ENCODE data around the gene FOSL2.

Gene FOSL2

GRCh38 chr2:28392297-28393113, at the start of gene FOSL2:
Gene FOSL2 (plus strand): TSS chr2:28392858. CDS start chr2:28393721, 863 bp downstream.
- H3K9me3 ChIP-seq (ENCODE audit: control insufficient read depth, insufficient read depth, low read length): no peaks in the 10 kb centered on the region

GRCh38 chr2:28343184-28343942, 49.3 kb upstream of the FOSL2 start:
- DNase-seq (ENCODE audit: low read depth, low spot score): no peak
- Histone ChIP-seq H3K4me3 (ENCODE audit: low read length) (no peak overlapping the region), H3K36me3 (ENCODE audit: control insufficient read depth, insufficient read depth, low read length) (no peaks in the 10 kb centered on the region), H3K27ac (ENCODE audit: low read length) (no peak overlapping the region), H3K9me3 (ENCODE audit: control insufficient read depth, insufficient read depth, low read length) (no peaks in the 10 kb centered on the region), H3K27me3 (ENCODE audit: control insufficient read depth, insufficient read depth, low read length) (no peaks in the 10 kb centered on the region), H3K4me1 (ENCODE audit: control insufficient read depth, insufficient read depth, low read length) (no peaks in the 10 kb centered on the region)
- WGBS (ENCODE audit: insufficient coverage, insufficient read length): no CpG with 5 or more reads among the region's 5 CpGs

More at GRCh38 chr2:28392297-28393113, at the start of gene FOSL2:
- Histone ChIP-seq H3K4me1 (ENCODE audit: control insufficient read depth, insufficient read depth, low read length) (peaks cover 1% of the 10 kb centered on the region; the same call in 1 of the 2 replicates), H3K4me3 (ENCODE audit: low read length) (peak within 1 kb of the TSS; percentile 66; the same call in 1 of the 2 replicates), H3K36me3 (ENCODE audit: control insufficient read depth, insufficient read depth, low read length) (no peaks in the 10 kb centered on the region), H3K27me3 (ENCODE audit: control insufficient read depth, insufficient read depth, low read length) (peaks cover 33% of the 10 kb centered on the region), H3K27ac (ENCODE audit: low read length) (no peak within 1 kb of the TSS)
- DNase-seq (ENCODE audit: low read depth, low spot score): peak; percentile 95
- no CpG with 5 or more reads among the region's 93 CpGs for WGBS (ENCODE audit: insufficient coverage, insufficient read length)

GRCh38 chr2:28343971-28344715, 48.5 kb upstream of the FOSL2 start:
- Histone ChIP-seq H3K27ac (ENCODE audit: low read length) (no peak overlapping the region), H3K4me1 (ENCODE audit: control insufficient read depth, insufficient read depth, low read length) (no peaks in the 10 kb centered on the region), H3K4me3 (ENCODE audit: low read length) (no peak overlapping the region), H3K36me3 (ENCODE audit: control insufficient read depth, insufficient read depth, low read length) (no peaks in the 10 kb centered on the region), H3K27me3 (ENCODE audit: control insufficient read depth, insufficient read depth, low read length) (no peaks in the 10 kb centered on the region), H3K9me3 (ENCODE audit: control insufficient read depth, insufficient read depth, low read length) (no peaks in the 10 kb centered on the region)
- WGBS (ENCODE audit: insufficient coverage, insufficient read length): no CpG with 5 or more reads among the region's 20 CpGs
- DNase-seq (ENCODE audit: low read depth, low spot score): no peak

- DNase-seq (ENCODE audit: low read depth, low spot score): no peak
- no peaks in the 10 kb centered on the region for H3K9me3 ChIP-seq (ENCODE audit: control insufficient read depth, insufficient read depth, low read length)
- H3K4me3 ChIP-seq (ENCODE audit: low read length): no peak overlapping the region
- H3K4me1 ChIP-seq (ENCODE audit: control insufficient read depth, insufficient read depth, low read length): no peaks in the 10 kb centered on the region
- no peak overlapping the region for H3K27ac ChIP-seq (ENCODE audit: low read length)
- no CpG with 5 or more reads among the region's 30 CpGs for WGBS (ENCODE audit: insufficient coverage, insufficient read length)
- H3K27me3 ChIP-seq (ENCODE audit: control insufficient read depth, insufficient read depth, low read length): no peaks in the 10 kb centered on the region
- H3K36me3 ChIP-seq (ENCODE audit: control insufficient read depth, insufficient read depth, low read length): no peaks in the 10 kb centered on the region
Measured at GRCh38 chr2:28344756-28345373, 47.8 kb upstream of the FOSL2 start.

DNA sequence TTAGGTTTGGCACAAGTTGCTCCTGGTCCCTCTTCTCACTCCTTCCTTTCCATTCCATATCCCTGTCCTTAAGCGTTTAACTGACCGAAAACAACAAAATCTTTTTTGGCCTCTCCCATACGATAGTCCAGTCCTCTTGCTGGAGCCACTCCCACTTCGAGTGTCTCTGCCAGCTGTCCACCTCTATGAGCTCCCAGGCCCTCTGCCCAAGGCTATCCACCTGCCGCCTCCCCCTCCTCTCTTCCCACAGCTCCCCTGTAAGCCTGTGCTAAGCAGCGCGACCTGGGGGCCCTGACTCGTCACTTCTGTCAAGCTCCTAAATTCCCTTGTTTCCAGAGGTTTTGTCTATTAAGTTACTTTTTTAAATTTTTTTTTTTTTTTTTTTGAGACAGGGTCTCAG, 47.0 kb upstream of the FOSL2 start:
- no peak for DNase-seq (ENCODE audit: low read depth, low spot score)
- H3K4me3 ChIP-seq (ENCODE audit: low read length): no peak overlapping the region
- H3K27me3 ChIP-seq (ENCODE audit: control insufficient read depth, insufficient read depth, low read length): no peaks in the 10 kb centered on the region
- H3K4me1 ChIP-seq (ENCODE audit: control insufficient read depth, insufficient read depth, low read length): no peaks in the 10 kb centered on the region
- H3K36me3 ChIP-seq (ENCODE audit: control insufficient read depth, insufficient read depth, low read length): no peaks in the 10 kb centered on the region
- WGBS (ENCODE audit: insufficient coverage, insufficient read length): no CpG with 5 or more reads among the region's 8 CpGs
- no peak overlapping the region for H3K27ac ChIP-seq (ENCODE audit: low read length)
- no peaks in the 10 kb centered on the region for H3K9me3 ChIP-seq (ENCODE audit: control insufficient read depth, insufficient read depth, low read length)

- no peak overlapping the region for H3K4me3 ChIP-seq (ENCODE audit: low read length)
- no peaks in the 10 kb centered on the region for H3K36me3 ChIP-seq (ENCODE audit: control insufficient read depth, insufficient read depth, low read length)
- DNase-seq (ENCODE audit: low read depth, low spot score): no peak
- H3K9me3 ChIP-seq (ENCODE audit: control insufficient read depth, insufficient read depth, low read length): no peaks in the 10 kb centered on the region
- WGBS (ENCODE audit: insufficient coverage, insufficient read length): no CpG with 5 or more reads among the region's 6 CpGs
- H3K27ac ChIP-seq (ENCODE audit: low read length): no peak overlapping the region
- no peaks in the 10 kb centered on the region for H3K27me3 ChIP-seq (ENCODE audit: control insufficient read depth, insufficient read depth, low read length)
- no peaks in the 10 kb centered on the region for H3K4me1 ChIP-seq (ENCODE audit: control insufficient read depth, insufficient read depth, low read length)
Measured at GRCh38 chr2:28346587-28346986, 46.1 kb upstream of the FOSL2 start.

DNA sequence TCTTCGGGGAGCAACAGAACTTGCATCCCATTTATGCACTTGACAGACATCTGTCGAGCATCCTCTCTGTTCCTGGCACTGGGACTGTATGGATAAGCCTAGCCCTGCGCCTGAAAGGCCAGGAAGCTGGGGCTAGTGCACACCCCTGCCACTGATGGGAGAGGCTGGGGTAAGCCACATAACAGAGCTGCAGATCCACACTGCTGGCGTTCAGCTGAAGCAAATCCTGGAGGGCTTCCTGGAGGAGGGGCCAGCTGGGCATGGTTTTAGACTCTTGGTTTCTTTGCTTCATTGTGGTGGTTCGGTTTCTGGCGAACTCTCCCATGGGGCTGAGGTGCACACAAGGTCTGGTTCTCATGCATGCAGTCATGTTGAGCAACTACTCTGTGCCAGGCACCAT, 45.5 kb upstream of the FOSL2 start:
- no peaks in the 10 kb centered on the region for H3K36me3 ChIP-seq (ENCODE audit: control insufficient read depth, insufficient read depth, low read length)
- WGBS (ENCODE audit: insufficient coverage, insufficient read length): no CpG with 5 or more reads among the region's 6 CpGs
- no peaks in the 10 kb centered on the region for H3K27me3 ChIP-seq (ENCODE audit: control insufficient read depth, insufficient read depth, low read length)
- no peaks in the 10 kb centered on the region for H3K4me1 ChIP-seq (ENCODE audit: control insufficient read depth, insufficient read depth, low read length)
- no peak for DNase-seq (ENCODE audit: low read depth, low spot score)
- no peaks in the 10 kb centered on the region for H3K9me3 ChIP-seq (ENCODE audit: control insufficient read depth, insufficient read depth, low read length)
- no peak overlapping the region for H3K4me3 ChIP-seq (ENCODE audit: low read length)
- H3K27ac ChIP-seq (ENCODE audit: low read length): no peak overlapping the region

DNA sequence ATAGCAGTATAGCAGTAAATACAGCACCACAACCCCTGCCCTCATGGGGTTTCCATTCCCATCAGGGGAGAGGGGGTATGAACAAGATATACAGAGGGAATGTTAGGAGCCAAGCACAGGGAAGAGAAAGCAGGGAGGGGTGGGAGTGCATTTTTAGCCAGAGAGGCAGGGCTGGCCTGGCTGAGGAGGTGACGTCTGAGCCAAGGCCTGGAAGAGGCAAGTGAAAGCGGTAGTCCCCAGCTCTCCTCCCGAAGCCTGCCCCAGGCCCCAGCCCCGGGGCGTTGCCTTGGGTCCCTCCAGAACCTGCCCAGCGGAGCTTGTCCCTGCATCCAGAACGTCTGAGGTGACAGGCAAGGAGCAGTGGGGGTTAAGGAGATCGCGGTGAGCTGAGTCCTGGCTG, 45.1 kb upstream of the FOSL2 start:
- Histone ChIP-seq H3K4me1 (ENCODE audit: control insufficient read depth, insufficient read depth, low read length) (no peaks in the 10 kb centered on the region), H3K27ac (ENCODE audit: low read length) (no peak overlapping the region), H3K36me3 (ENCODE audit: control insufficient read depth, insufficient read depth, low read length) (no peaks in the 10 kb centered on the region), H3K4me3 (ENCODE audit: low read length) (no peak overlapping the region), H3K9me3 (ENCODE audit: control insufficient read depth, insufficient read depth, low read length) (no peaks in the 10 kb centered on the region), H3K27me3 (ENCODE audit: control insufficient read depth, insufficient read depth, low read length) (no peaks in the 10 kb centered on the region)
- WGBS (ENCODE audit: insufficient coverage, insufficient read length): no CpG with 5 or more reads among the region's 9 CpGs
- no peak for DNase-seq (ENCODE audit: low read depth, low spot score)

GRCh38 chr2:28348149-28348567, 44.5 kb upstream of the FOSL2 start:
- H3K9me3 ChIP-seq (ENCODE audit: control insufficient read depth, insufficient read depth, low read length): no peaks in the 10 kb centered on the region
- H3K27me3 ChIP-seq (ENCODE audit: control insufficient read depth, insufficient read depth, low read length): no peaks in the 10 kb centered on the region
- H3K36me3 ChIP-seq (ENCODE audit: control insufficient read depth, insufficient read depth, low read length): no peaks in the 10 kb centered on the region
- no CpG with 5 or more reads among the region's 10 CpGs for WGBS (ENCODE audit: insufficient coverage, insufficient read length)
- no peak overlapping the region for H3K4me3 ChIP-seq (ENCODE audit: low read length)
- no peaks in the 10 kb centered on the region for H3K4me1 ChIP-seq (ENCODE audit: control insufficient read depth, insufficient read depth, low read length)
- DNase-seq (ENCODE audit: low read depth, low spot score): no peak
- H3K27ac ChIP-seq (ENCODE audit: low read length): no peak overlapping the region

DNA sequence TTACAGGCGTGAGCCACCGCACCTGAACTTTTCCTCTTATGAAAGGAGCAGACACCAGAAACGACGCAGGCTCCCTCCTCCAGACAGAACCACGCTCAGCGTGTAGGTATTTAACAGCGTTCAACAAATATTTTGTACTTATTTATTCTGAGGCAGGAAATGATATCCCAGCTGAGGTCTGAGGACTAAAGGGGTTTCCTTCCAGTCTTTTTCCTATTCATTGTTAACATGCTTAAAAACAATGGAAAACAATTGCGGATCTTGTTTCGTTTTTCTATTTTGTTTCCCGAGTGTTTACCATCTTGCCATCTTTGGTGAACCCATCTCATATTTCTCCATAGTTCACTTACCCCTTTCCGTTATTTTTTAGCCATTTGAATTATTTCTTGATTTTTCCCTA, 43.7 kb upstream of the FOSL2 start:
- Histone ChIP-seq H3K36me3 (ENCODE audit: control insufficient read depth, insufficient read depth, low read length) (no peaks in the 10 kb centered on the region), H3K27ac (ENCODE audit: low read length) (no peak overlapping the region), H3K27me3 (ENCODE audit: control insufficient read depth, insufficient read depth, low read length) (no peaks in the 10 kb centered on the region), H3K9me3 (ENCODE audit: control insufficient read depth, insufficient read depth, low read length) (no peaks in the 10 kb centered on the region), H3K4me3 (ENCODE audit: low read length) (no peak overlapping the region), H3K4me1 (ENCODE audit: control insufficient read depth, insufficient read depth, low read length) (no peaks in the 10 kb centered on the region)
- WGBS (ENCODE audit: insufficient coverage, insufficient read length): 100% methylated on average over 1 of the region's 11 CpGs
- DNase-seq (ENCODE audit: low read depth, low spot score): no peak

Data from iPS DF 6.9 (cell line).